Astrocyte of the cerebellum (primary cell): ENCODE data around the gene NSG2.

ENCODE experiments used
- DNase-seq: peaks from one replicate; pipeline ENCODE4 v3.0.0-alpha.2; 2011; ENCODE audit warnings: low read depth
- H3K4me3 ChIP-seq: 2 replicates; pipeline ENCODE4 v1.5.1; 2011; ENCODE audit warnings: mild to moderate bottlenecking, low read depth, low read length, moderate library complexity
- in situ Hi-C: cut with HindIII; loops from 2 replicates; pipeline ENCODE4 v1.10.0; 2017; ENCODE audit warnings: low sequenced_read_pairs
- TF ChIP-seq, protein P1 (sequence below): IDR thresholded peaks from 2 replicates; pipeline ENCODE4 v1.5.1; 2012; ENCODE audit warnings: low read length, low read depth, moderate library complexity, mild to moderate bottlenecking; ENCODE audit errors: missing control alignments

Gene NSG2

DNA sequence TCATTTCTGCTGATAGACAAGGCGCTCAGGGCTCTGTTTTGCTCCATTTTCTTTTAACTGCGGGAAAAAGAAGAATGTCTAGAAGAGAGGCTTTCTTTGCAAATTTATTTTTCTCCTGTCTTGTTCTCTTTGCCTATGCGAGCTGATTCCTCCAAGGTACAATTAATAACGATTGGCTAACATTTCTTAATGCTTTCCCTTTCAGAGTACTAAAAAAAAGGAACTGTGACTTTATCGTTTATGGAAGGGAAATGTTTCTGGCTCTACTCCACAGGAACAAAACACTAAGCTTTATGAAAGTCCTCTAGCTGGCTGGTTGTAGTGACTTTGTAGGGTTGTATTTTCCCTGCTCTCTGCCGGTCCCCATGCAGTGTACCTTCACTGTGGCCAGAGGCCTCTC, 11.7 kb downstream of the NSG2 start:
- H3K4me3 ChIP-seq: no peak overlapping the region
- TF ChIP-seq, protein P1, sequence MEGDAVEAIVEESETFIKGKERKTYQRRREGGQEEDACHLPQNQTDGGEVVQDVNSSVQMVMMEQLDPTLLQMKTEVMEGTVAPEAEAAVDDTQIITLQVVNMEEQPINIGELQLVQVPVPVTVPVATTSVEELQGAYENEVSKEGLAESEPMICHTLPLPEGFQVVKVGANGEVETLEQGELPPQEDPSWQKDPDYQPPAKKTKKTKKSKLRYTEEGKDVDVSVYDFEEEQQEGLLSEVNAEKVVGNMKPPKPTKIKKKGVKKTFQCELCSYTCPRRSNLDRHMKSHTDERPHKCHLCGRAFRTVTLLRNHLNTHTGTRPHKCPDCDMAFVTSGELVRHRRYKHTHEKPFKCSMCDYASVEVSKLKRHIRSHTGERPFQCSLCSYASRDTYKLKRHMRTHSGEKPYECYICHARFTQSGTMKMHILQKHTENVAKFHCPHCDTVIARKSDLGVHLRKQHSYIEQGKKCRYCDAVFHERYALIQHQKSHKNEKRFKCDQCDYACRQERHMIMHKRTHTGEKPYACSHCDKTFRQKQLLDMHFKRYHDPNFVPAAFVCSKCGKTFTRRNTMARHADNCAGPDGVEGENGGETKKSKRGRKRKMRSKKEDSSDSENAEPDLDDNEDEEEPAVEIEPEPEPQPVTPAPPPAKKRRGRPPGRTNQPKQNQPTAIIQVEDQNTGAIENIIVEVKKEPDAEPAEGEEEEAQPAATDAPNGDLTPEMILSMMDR: no peak
- DNase-seq: no peak
- in situ Hi-C loops: no loop called here

DNA sequence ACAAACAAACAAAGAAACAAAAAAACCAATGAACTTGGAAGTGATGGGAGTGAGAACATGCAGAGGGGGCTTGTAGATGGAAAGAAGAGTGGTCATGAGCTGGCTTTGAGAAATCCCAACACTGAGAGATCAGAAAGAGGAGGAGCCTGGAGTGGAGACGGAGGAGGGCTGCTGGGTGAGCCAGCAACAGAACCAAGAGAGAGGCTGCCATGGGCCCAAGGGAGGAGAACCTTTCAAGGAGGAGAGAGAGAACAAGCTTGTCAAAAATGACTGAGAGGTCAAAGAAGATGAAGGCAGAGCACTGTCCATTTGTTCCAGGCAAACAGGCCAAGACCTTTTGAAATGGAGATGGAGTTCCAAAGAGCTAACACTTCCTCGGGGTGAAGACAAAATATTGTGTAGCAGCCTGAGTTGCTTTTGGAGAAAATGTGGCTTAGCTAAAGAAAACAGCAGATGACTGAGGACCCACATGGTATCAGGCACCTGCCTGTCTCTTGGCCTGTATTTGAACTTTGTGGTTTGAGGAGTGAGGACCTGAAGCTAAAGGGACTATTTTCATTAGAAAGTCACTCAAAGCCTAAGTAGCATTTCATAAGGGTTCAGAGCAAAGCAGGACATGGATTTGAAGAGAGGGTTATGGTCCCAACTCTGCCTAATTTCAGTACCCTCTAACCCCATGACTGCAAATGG, 13.1 kb downstream of the NSG2 start:
- H3K4me3 ChIP-seq: no peak overlapping the region
- TF ChIP-seq, protein P1: no peak
- in situ Hi-C loops: no loop called here
- DNase-seq: no peak

DNA sequence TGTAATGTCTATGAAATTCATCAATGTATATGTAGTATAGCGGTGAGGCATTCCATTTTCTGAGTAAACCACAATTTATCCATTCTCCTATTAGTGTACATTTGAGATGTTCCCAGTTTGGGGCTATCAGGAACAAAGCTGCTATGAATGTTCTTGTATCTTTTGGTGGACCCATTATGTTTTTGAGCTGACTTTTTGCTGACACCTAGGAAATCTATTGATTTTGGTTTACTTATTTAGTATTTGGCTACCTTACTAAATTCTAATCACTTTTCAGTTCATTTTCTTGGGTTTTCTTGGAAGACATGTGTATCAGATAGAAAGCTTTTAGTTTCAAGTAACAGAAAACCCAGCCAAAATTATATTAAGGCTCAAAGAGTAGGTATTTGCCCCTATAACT, 13.7 kb downstream of the NSG2 start:
- no peak overlapping the region for H3K4me3 ChIP-seq
- in situ Hi-C loops: no loop called here
- TF ChIP-seq, protein P1: no peak
- no peak for DNase-seq

- TF ChIP-seq, protein P1: no peak
- in situ Hi-C loops: no loop called here
- DNase-seq: no peak
- no peak overlapping the region for H3K4me3 ChIP-seq
Observed at GRCh38 chr5:174063082-174063756, 17.7 kb downstream of the NSG2 start.

DNA sequence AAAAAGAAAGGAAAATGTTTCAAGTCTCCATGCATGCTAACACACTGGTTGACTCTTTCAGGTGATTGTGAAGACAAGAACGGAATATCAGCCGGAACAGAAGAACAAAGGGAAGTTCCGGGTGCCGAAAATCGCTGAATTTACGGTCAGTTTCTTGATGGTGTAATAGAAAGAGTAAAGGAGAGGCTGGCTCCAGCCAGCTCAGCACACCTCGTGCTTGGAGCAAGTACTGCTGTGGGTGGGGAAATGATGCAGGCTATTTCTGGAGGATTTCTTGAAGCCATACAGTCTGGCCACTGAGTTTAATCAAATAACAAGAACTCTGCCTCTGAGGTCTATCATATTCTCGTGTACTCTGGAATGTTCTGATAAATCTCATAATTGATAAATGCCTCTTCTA, 18.7 kb downstream of the NSG2 start:
- DNase-seq: no peak

GRCh38 chr5:174065528-174066197, 20.2 kb downstream of the NSG2 start:
- in situ Hi-C loops: no loop called here
- H3K4me3 ChIP-seq: no peak overlapping the region
- TF ChIP-seq, protein P1: no peak
- no peak for DNase-seq

More for the DNA sequence above, 18.7 kb downstream of the NSG2 start:
- TF ChIP-seq, protein P1: no peak
- in situ Hi-C loops: no loop called here
- no peak overlapping the region for H3K4me3 ChIP-seq
